Measurements from ENCODE around the gene ADRA2B.

The ADRA2B gene

DNA sequence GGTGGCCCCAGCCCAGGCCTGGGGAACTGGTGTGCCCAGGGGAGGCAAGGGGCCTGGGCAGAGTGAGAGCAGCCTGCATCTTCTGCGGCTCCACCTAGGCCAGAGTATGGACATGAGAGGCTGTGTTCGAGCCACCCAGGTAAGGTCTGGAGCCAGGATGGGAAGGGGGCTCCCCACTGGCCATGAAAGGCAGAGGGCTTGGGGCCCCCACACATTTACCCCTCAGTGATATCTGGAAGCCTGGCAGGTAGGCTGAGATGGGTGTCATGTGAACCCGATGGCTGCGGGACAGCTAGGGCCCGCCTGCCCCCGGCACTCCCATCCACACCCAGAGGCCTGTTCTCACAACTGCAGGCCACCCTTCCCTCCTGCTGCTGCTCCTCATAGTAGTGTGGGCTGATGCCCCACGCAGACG lies 13.2 kb downstream of the ADRA2B start:
- no peak for DNase-seq

- no peak for DNase-seq
These were observed 13.7 kb downstream of the ADRA2B start for GRCh38 chr2:96102596-96103186.

DNA sequence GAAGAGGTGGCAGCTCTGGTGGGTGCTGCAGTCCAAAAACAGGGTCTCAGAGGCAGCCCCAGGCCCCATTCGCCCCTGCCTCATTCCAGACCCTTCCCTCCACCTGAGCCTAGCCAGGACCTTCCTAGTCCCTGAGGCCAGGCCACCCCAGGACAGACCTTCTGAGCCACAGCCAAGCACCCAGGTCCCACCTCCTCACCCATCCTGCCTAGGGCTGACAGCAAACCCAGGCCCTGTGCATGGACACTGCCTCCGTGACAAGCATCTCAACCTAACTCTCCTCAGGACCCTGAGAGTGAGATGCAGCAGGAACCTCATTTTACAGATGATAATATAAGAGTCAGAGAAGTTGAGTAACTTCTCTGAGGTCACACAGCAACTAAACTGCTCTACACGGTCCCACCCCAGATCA lies 15.5 kb downstream of the ADRA2B start:
- DNase-seq = no peak

DNA sequence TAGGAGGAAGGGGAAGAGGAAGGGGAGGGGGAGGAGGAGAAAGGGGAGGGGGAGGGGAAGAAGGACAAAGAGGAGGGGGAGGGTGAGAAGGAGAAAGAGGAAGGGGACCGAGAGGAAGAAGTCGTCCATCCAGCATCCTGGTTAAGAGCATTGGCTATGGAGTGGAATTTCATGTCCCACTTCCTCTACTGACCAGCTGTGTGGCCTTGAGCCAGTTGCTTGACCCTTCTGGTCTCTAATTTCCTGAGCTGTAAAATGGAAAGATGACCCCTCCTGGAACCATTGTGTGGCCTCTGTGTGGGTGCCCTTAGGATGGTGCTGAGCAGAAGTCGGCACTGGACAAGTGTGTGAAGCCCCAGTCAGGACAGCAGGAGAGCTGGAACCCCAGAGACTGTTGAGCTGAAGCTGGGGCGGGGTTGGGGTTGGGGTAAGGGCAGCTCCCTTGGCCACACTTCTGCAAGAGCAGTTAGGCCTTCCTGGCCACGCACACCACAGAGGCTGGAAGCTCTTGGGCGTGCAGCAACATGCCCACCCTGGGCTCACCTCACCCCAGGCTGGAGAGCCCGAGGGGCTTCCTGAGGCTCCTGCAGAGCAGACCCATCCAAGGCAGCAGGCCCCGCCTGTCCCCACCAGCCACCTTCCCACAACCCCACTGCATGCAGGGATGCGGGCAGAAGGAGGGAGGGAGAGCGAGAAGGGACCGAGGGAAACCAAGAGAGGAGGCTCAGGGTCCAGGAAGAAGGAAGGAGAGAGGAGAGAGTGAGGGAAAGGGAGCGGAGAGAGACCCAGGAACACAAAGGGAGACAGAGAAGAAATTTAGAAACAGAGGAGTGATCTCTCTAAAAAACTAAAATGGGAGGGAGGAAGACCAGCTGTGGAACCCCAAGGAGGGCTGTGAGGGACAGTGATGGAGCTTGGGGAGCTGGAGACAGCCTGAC lies 16.2 kb downstream of the ADRA2B start:
- no peak for DNase-seq

GRCh38 chr2:96098900-96099590 lies 17.3 kb downstream of the ADRA2B start:
- DNase-seq = no peak

GRCh38 chr2:96097951-96098823 lies 18.2 kb downstream of the ADRA2B start:
- no peak for DNase-seq

DNA sequence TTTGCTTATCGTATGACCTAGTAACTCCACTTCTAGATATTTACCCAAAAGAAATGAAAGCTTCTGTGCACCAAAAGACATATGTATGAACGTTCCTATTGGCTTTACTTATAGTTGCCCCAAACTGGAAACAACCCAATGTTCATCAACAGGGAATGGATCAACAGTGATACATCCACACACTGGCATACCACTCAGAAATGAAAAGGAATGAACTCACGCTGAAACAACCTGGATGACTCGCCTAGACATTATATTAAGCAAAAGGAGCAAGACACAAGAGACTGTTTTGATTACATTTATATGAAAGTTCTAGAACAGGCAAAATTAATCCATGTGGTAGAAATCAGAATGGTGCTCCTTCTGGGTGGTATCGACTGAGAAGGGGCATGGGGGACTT lies 18.9 kb downstream of the ADRA2B start:
- no peak for DNase-seq

DNA sequence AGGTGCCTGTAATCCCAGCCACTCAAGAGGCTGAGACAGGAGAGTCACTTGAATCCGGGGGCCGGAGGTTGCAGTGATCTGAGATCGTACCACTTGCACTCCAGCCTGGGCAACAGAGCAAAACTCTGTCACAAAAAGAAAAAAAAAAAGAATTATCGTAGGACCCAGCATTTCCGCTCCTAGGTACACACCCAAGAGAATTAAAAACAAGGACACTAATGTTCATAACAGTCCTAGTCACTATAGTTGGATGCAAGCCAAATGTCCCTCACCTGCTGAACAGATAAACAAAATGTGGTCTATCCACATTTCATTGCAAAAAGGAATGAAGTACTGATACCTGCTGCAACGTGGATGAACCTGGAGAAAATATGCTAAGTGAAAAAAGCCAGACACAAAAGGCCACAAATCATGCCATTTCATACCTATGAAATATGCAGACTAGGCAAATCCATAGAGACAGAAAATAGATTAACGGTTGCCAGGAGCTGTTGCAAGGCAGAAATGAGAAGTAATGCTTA lies 21.2 kb downstream of the ADRA2B start:
- DNase-seq = no peak

DNA sequence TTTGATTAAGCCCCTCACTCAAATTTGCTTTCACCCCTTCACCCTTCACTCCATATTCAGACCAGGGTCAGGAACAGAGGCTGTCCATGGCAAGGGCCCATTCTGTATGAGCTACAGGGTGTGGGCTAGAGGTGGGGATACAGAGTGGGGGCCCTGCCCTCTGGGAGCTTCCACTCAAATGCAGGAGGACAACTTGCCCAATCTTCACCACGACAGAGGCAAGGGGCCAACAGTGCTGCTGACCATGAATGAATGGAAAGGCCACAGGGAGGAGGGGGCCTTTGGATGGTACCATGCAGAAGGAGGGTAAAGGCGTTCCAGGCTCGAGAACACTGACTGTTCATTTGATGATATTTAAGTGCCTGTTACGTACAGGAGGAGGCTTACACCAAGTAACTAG lies 22.8 kb downstream of the ADRA2B start:
- no peak for DNase-seq

DNA sequence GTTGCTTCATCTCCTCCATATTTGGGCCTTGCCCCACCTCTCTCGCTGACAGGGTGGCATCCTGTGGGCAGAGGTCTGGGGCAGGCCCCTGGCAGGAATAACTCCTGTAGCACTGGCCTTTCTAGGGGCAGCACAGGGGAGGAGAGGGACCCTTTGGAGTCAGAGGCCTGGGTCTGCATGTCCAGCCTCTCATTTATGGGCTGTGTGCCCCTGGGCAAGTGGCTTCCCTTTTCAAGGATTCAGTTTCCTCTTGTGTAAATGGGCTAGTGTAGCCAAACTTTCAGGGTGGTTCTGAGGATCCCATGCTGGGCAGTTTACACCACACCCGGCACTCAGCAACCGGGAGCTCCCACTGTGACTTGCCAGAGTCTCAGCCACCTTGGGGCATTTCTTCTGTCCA lies 23.4 kb downstream of the ADRA2B start:
- DNase-seq = no peak

DNA sequence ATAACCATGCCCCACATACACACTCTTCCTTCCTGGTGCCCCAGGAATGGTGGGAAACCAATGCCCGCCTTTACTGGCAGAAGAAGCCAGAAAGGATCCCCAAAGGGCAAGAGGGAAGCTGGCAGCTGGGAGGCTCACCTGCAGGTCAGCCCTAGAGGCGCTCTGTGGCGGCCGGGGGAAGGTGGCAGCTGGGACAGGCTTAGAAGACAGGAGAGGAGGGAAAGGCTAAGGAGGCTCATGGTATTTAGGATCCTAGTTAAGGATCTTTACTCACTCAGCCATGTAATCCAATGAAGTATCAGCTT lies 23.8 kb downstream of the ADRA2B start:
- DNase-seq = no peak

GRCh38 chr2:96091711-96092572 lies 24.4 kb downstream of the ADRA2B start:
- no peak for DNase-seq

DNA sequence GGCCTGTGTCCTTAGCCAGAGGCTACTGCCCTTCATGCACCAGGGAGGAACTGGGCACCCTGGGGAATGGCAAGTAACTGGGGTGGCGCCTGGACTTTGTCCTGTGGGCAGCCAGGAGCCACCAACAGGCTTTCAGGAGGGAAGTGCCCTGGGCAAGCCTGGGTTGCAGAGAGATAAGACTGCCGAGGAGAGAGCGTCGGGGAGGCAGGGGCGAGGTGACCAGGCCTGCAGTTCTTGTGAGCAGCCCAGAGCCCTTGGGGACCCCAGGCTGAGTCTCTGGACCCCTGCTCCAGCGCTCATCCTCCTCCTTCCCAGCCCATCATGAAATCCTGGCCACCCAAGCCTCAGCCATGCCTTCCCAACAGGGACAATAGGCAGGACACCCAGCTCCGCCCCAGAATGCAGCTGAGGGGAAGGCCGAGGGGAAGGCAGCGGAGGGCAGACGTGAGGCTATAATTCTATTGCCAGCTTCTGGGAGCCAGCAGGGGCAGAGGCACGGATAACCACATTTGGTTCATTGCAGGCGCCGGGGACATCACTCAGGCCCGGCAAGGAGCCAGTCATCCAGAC lies 25.1 kb downstream of the ADRA2B start:
- DNase-seq = no peak

DNA sequence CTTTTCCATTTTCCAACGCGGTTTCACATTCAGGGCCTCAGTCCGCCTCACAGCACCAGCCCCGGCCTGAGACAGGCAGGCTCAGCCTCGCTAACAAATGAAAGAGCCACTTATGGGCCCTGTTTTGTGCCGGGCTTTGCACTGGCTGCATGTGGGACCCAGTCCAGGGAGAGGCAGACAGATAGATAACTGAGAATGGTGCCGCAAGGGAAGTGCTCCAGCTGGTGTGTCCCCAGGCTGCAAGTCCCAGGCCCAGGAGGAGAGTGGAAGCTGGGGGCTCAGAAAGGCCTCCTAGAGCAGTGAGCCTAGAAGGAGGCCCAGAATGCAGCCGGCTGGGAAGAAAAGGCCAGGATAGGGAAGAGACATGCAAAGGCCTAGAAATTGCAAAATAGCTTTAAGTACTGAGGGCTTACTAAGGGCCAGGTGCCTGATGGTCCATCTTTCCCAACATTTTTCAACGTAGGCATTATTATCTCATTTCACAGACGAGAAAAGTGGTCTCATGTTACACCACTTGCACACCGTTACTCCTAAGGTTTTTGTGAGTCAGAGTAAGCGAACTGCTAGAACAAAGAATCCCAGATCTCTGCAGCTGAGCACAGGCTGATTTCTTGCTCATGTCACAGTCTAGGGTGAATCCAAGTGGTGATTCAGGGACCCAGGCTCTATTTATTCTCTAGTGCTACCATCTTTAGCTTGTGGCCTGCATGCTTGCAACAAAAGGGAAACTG lies 26.0 kb downstream of the ADRA2B start:
- DNase-seq = no peak

DNA sequence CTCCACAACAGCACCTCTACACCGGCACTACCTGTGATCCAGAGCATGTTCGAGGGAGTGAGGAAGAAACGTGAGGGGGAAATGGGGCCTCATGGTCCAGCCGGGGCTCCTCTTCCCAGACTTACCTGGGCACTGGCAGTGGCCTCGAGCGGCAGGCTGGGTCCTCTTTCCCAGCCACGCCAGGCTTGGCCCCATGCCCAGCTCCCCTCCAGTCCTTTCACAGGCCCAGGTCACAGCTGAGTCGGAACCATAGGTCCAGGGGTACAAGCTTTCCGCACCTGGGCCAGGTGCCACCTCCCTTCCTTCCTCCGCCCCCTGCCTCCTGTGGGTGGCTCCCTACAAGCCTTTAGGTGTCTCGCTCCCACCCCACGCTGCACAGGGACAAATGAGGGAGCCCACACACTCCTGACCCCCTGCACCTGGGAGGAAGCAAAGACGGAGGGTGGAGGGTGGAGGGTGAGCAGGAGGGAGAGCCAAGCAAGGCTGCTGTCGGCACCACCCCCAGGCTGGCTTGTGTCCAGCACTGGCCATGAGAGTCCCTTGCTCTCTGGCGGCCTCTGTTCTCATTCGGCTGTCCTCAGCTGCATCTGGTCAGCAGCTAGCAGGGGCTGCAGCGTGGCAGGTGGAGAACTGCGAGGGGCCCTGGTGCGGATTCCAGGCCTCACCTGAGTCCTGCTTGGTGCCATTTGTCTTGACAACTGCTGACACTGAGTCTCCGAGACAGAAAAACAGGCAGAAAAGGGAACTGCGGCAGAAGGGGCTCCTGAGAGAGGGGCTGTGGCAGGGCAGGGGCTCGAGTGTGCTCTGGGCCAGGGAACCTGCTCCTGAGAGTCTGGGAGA lies 26.8 kb downstream of the ADRA2B start:
- no peak for DNase-seq

DNA sequence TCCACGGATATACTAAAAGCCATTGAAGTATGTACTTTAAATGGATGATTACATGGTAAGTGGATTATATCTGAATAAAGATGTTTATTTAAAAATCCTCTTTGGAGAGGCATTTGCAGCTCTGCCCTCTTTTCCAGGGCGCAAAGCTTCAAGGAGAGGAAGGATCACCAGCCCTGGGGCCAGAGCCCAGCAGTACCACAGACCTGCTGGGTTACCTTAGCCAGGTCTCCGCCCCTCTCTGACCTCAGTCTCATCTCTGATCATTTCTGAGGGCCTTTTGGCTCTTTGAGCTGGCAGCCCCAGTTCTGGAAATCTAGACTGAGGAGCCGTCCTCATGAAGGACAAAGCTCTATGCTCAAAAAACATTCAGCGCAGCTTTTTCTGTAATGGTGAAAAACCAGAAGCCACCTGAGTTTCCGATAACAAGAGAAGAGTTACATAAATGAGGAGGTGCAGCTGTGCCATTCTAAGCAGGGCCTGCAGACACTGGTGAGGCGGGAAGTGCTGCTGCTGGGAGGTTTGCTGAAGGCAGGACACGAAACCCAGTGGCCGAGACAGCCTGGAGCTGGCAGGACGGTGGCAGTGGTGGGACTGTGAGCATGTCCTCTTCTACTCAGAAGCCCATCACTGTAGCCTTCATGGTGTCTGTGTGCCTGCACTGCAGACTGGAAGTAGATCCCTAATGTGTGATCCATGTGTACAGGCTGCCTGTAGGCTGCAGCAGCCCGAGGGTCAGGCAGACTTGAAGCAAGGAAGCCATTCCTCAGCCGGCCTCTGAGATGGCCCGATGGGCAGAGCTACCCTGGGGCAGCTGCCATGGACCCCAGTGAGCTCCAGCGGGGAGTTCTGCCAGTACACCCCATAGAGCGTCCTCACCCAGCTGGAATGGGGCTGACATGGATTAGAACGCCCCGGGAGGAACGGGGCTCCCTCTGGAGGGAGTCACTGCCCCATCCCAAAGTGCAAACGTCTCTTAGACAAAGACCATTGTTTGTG lies 27.7 kb downstream of the ADRA2B start:
- DNase-seq = no peak

GRCh38 chr2:96087130-96087529 lies 29.2 kb downstream of the ADRA2B start:
- DNase-seq = no peak
